ENCODE data around the gene XNDC1N.

XNDC1N gene, protein sequence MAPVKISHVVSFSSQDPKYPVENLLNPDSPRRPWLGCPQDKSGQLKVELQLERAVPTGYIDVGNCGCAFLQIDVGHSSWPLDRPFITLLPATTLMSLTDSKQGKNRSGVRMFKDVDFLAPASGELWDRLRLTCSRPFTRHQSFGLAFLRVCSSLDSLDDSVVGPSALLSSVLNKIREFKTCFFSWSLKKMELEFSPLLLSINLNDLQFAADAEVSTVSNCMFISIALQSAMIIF
- total RNA-seq: 3.1 to 3.8 reads per million in 2 experiments

DNA sequence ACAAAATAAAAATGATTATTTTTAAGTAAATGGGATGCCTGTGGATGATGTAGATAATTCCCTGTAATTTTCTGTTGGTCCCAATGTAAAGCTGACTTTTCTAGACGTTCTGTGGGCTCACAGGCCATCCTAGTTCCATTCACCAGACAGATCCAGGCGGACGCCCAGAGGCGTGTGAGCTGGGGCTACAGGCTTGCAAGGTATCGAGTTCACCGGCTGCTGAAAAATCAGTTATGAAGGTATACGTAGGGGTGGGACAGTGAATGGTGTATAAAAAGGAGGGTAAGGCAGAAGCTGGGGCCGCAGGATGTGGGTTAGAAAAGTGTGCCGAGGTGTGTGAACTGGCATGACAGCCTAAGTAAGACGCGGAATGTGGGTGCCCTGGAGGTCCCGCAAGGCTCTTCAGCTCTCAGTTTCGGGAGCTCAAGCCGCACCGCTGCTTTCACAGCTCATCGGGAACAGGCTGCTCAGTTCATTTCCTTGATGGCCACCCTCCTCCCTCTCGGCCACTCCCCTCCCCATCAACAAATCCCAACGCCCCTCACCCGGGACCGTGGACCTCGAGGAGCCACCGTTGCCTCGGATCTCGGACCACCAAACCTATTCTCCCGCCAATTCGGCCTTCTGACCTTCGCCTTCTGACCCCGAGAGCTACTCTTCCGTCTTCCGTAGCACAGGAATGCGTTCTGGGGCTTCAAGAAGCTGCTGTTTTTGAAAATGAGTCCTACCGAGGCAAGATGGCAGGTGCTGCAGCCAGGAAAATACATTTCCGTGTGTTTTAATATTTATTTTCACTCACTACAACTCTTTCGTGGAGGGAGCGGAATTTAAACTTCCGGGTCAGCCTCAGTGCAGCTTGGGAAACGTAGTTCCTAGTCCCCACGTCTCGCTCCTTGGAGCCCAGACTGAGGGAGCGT is at the start of gene XNDC1N:
XNDC1N (minus strand) TSS at position 775 of the 917 bp plus-strand sequence. CDS start 5,241 bp downstream, outside the sequence.
- peak; percentile 72 for DNase-seq (ENCODE audit: low read depth)

DNA sequence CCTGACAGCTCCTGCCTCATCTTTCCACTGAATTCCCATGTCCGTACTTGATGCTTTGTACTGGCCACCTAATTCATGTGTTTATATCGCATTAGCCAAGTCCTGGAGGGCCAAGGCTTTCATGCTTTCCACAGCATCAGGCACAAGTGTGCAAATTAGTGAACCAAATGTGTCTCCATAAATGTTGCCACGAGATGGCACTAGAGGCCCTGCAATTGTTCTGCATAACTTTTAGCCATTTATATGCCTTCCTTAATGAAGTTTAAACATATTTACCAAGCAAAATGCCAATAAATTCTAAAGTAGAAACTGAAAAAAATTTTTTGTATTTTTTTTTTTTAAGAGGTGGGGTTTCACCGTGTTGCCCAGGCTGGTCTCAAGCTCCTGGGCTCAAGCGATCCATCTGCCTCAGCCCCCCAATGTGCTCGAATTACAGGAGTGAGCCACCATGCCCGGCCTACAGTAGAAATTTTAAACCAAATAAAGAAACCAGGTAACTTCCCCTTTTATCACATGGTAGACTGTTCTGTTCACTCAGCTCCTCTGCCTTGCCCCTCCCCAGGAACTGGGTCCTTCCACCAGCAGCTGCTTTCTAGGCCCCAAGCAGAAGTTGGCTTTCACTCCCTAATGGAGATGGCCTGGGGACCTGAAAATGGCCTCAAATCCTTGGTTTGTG is 49.5 kb upstream of the XNDC1N start:
- peak; percentile 26 for DNase-seq (ENCODE audit: low read depth)

DNA sequence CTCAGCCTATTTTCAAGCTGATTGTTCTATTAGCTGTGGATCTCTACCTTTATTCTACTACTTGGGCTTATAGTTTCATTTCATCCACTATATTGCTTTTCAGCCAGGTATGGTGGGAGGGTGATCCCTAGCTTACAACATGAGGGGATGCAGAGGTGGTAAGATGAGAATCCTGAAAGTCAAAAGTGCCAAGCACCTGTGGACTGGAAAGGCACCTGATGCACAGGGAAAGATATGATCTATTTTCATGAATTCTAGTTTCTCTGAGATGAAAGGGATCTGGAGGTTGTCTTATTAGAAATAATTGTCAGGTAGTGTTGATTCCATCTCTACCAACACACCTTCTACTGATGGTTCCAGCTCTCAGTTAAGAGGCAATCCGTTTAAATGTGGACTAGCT is 48.7 kb upstream of the XNDC1N start:
- DNase-seq (ENCODE audit: low read depth): no peak

DNA sequence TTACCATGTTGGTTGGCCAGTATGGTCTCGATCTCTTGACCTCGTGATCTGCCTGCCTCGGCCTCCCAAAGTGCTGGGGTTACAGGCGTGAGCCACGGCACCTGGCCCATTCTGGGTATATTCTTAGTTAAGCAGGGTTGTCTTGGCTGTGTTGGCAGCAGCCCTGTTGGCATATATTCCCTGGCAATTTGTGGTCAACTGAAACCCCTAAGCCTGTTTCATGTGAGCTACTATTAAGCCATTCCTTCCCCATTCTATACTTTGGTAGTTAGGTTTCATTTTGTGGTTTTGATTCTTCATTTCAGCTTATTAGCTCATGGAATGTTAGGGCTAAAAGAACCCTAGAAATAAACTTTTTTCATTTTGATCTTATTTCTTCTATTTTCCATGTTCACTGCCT is 48.2 kb upstream of the XNDC1N start:
- no peak for DNase-seq (ENCODE audit: low read depth)

DNA sequence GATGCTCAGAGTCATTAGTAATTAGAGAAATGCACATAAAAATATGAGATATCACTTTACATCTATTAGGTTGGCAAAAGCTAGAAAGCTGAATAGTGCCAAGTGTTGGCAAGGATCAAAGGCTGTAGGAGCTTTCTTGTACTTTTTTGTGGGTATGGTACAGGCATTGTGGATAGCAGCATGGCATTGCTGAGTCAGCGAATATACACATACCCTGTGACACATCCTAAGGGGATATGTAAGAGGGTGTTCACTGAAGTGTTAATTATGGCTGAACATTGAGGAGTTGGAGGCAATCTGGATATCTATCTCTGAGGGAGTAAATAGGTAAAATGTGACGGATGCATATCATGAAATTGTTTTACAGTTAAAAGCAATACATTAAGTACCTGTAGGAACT is 43.3 kb upstream of the XNDC1N start:
- no peak for DNase-seq (ENCODE audit: low read depth)

DNA sequence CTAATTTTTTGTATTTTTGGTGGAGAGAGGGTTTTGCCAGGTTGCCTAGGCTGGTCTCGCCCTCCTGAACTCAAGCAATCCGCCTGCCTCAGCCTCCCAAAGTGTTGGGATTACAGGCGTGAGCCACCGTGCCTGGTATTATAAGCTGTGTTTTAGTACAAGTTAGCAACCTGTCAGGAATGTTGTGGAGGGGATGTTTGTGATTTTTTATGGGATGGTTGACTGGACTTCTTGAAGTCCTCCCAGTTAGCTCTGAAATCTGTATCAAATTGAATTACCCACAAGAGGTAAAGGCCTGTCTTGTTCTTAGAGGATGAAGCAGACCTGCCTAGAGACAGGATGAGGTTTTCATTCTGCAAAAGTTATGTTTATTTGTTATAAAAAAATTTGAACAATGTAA is 36.2 kb upstream of the XNDC1N start:
- DNase-seq (ENCODE audit: low read depth): no peak

DNA sequence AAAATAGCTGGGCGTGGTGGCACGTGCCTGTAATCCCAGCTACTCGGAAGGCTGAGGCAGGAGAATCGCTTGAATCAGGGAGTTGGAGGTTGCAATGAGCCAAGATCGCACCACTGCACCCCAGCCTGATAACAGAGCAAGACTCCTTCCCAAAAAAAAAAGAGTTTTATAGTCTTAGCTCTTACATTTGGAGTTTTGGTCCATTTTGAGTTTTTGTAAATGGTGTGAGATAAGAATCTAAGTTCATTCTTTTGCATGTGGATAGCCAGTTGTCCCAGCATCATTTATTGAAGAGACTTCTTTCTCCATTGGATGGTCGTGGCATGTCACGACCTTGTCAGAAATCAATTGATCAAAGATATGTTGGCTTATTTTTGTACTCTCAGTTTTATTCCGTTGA is 35.1 kb upstream of the XNDC1N start:
- DNase-seq (ENCODE audit: low read depth): no peak

DNA sequence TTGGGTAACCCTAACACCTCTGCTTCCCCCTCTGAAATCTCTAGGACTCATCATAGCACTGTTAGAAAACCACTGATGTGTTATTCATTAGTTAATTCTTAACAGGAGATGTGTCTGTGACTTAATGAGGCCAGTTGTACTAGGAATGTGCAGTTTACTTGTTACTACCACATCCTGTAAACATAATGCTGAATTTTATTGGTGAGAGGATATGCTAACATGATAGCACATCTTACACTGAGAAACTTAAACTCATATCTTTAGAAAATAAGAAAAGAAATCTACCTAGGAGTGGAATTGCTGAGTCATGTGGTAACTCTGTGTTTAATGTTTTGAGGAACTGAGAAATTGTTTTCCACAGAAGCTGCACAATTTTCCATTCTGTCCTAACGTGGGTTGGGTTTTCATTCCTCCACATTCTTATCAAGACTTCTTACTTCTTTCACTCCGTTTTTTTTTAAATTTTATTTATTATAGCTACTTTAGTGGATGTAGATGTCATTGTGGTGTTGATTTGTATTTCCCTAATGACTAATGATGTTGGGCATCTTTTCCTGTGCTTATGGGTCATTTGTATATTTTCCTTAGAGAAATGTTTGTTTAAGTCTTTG is 34.1 kb upstream of the XNDC1N start:
- no peak for DNase-seq (ENCODE audit: low read depth)

DNA sequence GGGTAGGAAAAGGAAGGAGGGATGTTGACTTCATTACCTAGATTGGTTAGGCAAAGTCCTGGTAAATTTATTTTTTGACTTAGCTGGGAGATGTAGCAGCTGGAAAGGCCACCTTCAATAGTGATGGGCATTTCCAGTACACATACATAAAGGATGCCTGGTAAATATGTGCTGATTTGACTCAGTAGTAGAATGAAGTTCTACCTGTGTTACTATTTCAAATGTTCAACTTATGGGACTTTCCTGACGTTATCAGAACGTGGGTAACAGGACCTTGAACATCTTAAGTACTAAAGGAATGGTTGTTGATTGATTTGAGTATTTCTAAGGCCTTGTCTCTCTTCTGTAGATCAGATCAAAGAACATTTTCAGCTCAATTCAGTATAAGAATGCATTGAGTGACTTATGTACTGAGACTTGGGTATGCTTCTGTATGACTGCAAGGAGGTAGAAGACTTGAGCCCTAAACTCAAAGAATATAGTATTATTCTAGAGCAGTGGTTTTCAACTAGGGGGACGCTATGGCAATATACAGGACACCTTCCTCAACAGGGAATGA is 27.6 kb upstream of the XNDC1N start:
- DNase-seq (ENCODE audit: low read depth): no peak

DNA sequence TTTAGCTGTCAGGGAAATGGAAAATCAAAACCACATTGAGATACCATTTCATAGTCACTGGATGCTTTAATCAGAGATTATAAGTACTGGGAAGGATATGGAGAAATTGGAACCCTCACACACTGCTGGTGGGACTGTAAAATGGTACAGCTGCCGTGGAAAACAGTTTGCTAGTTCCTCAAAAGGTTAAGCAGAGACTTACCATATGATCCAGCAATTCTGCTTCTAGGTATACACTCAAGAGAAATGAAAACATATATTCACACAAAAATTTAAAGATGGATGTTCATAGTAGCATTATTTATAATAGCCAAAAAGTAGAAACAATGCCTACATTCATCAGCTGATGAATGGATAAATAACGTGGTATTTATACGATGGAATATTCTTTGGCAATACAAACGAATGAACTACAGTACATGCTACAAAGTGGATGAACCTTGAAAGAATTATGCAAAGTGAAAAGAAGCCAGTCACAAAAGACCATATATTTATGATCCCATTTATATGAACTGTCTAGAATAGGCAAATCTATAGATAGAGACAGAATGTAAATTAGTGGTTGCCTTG is 23.4 kb upstream of the XNDC1N start:
- DNase-seq (ENCODE audit: low read depth): no peak

DNA sequence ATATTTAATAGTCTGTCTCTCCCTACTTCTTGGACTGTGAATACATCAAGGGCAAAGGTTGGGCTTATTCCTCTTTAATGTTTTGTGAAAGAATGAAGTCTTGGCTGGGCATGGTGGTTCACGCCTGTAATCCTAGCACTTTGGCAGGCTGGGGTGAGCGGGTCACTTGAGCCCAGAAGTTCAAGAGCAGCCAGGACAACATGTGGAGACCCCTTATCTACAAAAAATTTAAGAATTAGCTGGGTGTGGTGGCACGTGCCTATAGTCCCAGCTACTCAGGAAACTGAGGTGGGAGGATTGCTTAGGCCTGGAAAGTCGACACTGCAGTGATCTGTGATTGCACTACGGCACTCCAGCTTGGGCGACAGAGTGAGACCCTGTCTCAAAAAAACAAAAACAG is 20.6 kb upstream of the XNDC1N start:
- DNase-seq (ENCODE audit: low read depth): no peak

DNA sequence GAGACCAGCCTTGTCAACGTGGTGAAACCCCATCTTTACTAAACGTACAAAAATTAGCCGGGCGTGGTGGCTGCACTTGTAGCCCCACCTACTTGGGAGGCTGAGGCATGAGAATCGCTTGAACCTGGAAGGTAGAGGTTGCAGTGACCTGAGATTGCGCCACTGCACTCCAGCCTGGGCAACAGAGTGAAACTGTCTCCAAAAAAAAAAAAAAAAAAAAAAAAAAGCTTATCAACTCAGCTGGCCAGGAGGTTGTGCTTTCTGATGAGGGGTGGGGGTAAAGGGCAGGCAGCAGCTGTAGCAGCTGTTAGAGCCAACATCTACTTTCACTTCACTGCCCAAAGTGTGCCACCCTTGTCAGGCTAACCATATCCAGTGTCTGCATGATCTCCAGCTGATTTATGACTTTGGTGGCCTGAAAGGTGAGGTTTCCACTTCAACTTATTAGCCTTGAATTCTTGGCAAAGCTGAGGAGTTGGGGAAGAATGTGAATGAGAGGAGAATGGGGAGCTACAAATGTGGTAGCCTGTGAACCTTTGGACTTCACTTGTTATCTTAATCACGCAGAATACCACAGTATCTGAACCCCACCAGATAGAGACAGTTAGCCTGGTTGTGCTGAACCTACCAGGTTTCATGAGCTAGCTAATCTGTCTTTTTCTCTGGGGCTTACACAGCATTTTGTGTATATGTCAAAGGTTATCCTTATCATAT is 20.1 kb upstream of the XNDC1N start:
- no peak for DNase-seq (ENCODE audit: low read depth)

DNA sequence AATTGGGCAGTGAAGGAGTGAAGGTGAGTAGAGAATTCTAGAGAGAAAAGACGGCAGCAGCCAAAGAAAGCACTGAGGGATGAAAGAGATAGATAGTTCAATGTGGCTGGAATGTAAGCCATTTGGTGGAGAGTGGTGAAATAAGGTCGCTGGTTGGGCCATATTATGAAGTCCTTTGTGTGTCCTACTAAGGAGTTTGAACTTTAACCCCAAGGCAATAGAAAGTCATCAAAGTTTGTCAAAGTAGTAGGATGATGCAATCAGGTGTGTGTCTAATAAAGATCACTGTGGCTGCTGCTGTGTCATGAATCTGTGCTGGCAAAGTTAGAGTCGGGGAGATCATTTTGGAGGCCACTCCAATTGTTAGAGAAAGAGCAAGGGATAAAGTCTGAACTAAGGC is 19.1 kb upstream of the XNDC1N start:
- no peak for DNase-seq (ENCODE audit: low read depth)

DNA sequence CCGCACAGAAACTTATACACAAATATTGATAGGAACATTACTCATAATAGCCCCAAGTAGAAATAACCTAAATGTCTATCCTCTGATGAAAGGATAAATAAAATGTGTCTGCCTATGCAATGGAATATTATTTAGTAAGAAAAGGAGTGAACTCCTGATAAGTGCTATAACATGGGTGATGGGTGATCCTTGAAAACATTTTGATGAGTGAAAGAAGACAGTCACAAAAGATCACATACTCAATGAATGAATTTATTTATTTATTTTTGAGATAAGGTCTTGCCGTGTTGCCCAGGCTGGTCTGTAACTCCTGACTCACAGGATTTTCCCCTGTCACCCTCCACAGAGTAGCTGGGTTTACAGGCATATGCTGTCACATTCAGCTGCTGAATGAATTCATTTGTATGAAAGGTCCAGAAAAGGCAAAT is 17.8 kb upstream of the XNDC1N start:
- no peak for DNase-seq (ENCODE audit: low read depth)

DNA sequence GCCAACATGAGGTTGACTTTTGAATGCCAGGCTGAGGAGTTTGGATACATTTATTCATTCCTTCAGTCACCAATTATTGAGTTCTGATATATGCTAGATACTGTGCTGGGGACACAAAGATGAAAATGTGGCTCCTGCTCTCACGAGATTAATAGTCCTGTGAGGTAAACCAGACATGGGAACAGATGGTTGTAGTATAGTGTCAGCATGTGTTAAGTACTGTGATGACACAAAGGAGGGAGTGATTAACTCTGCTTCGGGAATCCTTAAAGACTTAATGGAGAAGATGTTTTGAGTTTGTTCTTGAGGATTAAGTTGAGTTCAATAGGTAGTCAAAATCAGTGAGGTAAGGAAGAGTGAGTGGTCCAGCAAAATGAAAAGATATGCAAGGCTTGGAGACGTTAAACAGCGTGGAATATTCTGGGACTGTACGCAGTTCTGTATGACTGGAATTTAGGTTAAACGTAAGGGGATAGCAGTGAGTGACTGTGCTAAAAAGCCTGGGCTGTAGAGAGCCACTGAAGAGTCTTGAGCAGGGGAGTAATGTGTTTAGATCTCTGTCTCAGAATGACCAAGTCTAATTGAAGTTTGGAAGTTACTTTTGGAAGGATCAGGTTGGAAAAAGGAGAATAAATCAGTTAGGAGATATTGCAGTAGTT is 12.3 kb upstream of the XNDC1N start:
- DNase-seq (ENCODE audit: low read depth): no peak

DNA sequence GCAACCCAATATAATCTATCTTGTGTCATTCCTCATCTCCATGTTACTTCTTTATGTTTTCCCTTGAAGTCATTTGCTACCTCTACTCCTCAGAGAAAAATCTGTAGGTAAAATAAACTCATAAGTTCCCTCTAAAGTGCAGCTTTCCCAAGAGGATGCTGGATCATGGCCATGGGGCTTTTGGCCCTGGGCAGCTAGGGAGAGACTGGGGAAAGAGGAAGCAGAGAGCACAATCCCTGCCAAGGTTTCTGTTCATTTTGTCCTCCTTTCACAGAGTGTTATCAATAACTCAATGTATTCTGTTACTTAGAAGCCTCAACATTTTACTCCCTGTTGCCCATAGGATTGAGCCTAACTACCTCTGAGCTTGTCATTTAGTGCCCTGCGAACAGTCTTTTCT is 9.4 kb upstream of the XNDC1N start:
- no peak for DNase-seq (ENCODE audit: low read depth)

DNA sequence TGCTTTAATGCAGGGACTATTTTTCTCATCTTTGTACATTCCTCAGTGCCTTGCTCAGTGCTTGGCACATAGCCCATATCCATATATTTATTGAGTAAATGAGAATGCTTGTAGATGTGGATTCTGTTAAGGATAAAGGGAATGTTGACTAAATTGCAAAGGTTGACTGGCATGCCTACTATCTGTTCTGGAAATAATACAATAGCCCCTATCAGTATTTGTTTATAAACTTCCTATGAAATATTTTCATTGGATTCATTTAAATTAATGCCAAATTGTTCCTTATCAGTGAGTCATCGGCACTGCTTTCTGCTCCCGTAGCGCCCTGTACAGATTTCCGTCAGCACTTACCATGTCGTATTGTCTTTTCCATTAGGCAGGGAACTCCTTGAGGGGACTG is 8.4 kb upstream of the XNDC1N start:
- no peak for DNase-seq (ENCODE audit: low read depth)

DNA sequence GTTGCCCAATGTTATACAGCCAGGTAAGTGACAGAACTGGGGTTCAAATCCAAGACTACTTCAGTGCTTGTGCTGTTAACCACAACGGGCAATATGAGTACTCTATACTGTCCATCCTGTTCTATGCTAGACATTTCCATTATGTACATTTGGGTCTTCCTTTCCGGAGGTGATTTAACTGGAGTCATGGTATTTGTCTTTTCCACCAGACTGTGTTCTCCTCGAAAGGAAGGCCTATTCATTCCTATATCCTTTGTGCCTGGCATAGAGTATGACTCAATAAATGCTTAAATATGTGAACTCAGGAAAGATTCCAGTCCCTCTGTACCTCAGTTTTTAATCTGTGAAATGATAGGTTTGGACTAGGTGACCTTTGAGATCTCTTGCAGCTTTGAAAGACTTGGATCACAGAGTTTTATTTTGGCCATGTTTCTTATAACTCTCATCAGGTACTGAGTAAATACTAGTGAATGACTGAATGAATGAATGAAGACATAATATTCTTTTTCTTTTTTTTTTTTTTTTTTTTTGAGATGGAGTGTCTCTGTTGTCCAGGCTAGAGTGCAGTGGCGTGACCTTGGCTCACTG is 7.0 kb upstream of the XNDC1N start:
- no peak for DNase-seq (ENCODE audit: low read depth)

DNA sequence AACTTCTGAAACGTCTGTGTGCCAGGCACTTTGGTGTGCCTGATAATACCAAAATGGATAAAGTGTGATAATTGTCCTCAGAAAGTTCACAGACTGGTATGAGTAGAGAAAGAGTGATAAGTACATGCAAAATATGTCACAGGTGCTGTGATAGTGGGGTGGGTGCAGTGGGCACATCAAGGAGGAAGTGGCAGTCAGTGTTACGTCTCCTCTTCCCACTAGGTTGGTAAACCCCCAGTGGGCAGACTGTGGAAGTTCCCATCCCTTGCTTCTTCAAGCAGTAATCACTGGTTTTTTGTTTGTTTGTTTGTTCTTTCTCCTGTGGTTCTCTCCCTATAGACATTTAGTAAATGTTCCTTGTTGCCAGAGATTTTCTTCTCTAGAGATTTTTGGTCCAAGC is 5.8 kb upstream of the XNDC1N start:
- DNase-seq (ENCODE audit: low read depth): no peak

Measured in T follicular helper cell (primary cell).